Measurements from ENCODE around the gene POU2F1. TPM values are rescaled to one million over a fixed set of nuclear protein-coding genes. Genes with fewer than 3 reads are reported as not detected.
"Not testable (repeated sequence)": the region's sequence is repeated elsewhere in the genome, so short reads cannot be mapped to it uniquely, and the experiment has no call there.

POU2F1 gene
- total RNA-seq, 1 donor from 2014 or later: 5.6 TPM

- no peak for DNase-seq
These were observed 53.4 kb downstream of the POU2F1 start for GRCh38 chr1:167274061-167274460.

DNA sequence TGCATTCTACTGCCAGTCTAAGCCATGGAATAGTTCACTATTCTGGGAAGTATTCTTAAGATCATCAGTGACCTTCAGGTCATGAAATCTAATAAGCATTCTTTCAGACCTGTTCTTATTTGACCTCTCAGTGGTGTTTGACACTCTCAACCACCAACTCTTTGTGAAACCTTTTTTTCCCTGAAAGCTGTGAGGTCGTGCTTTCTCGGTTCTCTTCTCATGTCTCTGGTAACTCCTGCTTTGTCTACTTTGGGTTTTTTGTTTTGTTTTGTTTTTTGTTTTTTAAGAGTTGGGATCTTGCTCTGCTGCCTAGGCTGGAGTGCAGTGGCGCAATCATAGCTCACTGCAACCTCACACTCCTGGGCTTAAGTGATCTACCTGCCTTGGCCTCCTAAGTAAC is 56.3 kb downstream of the POU2F1 start:
- DNase-seq: no peak

DNA sequence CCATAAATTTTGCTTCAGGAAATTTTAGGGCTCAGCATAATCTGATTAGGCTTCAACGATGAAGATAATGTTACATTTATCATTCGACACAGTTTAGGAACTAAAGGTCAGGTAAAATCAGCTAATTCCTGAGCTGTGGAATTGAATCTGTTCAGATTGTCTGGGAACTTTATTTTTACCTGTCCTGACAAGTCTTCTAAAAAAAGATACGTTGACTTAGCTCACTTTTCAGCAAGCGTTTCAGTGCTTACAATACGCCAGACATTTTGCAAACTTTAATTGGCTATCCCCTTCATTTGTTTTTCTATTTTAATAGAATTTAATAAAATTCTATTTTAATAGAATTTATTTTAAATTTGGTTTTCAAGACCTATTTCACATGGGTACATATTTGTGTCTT is 57.8 kb downstream of the POU2F1 start:
- no peak for DNase-seq

- no peak for DNase-seq
These were observed 60.2 kb downstream of the POU2F1 start for GRCh38 chr1:167280912-167281311.

DNA sequence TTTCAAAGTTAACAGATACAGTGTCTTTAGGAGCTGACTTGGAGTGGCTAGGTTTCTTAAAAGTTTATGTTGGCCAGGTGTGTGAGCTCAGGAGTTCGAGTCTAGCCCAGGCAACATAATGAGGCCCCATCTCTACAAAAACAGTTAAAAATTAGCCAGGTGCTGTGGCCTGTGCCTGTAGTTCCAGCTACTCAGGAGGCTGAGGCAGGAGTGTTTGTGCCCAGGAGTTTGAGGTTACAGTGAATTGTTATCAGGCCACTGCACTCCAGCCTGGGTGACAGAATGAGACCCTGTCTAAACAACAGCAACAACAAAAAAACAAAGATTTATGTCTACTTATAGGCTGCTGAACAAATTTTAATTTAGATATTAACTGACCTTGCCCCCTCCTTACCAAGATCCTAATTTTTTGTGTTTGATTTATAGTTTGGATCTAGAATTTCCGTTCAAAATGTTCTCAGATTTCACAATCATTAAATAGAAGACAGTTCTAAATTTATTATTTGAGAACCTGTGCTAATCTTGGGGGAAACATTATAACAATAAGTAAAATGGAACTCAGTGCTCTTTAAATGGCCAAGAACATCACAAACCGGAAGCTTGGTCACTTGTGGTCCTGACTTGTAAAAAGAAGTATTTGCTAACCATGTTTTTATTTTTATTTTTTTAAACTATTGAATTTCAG is 67.8 kb downstream of the POU2F1 start:
- DNase-seq: no peak

- no peak for DNase-seq
These were observed 68.4 kb downstream of the POU2F1 start for GRCh38 chr1:167289075-167289442.

- DNase-seq: no peak
These were observed 69.3 kb downstream of the POU2F1 start for GRCh38 chr1:167289966-167290365.

GRCh38 chr1:167291539-167292185 is 71.0 kb downstream of the POU2F1 start:
- DNase-seq: no peak

- DNase-seq: no peak
These were observed 71.5 kb downstream of the POU2F1 start for GRCh38 chr1:167292216-167292615.

DNA sequence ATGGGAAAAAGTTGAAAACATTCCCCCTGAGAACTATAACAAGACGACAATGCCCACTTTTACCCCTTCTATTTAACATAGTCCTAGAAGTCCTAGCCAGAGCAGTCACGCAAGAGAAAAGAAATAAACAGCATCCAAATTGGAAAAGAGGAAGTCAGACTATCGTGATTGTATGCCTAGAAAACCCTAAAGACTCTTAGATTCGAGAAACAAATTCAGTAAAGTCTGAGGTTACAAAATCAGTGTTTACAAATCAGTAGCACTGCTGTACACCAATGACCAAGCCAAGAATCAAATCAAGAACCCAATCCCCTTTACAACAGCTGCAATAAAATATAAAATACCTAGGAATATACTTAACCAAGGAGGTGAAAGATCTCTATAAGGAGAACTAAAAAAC is 72.4 kb downstream of the POU2F1 start:
- DNase-seq: no peak

- DNase-seq: no peak
These were observed 73.8 kb downstream of the POU2F1 start for GRCh38 chr1:167294528-167294927.

DNA sequence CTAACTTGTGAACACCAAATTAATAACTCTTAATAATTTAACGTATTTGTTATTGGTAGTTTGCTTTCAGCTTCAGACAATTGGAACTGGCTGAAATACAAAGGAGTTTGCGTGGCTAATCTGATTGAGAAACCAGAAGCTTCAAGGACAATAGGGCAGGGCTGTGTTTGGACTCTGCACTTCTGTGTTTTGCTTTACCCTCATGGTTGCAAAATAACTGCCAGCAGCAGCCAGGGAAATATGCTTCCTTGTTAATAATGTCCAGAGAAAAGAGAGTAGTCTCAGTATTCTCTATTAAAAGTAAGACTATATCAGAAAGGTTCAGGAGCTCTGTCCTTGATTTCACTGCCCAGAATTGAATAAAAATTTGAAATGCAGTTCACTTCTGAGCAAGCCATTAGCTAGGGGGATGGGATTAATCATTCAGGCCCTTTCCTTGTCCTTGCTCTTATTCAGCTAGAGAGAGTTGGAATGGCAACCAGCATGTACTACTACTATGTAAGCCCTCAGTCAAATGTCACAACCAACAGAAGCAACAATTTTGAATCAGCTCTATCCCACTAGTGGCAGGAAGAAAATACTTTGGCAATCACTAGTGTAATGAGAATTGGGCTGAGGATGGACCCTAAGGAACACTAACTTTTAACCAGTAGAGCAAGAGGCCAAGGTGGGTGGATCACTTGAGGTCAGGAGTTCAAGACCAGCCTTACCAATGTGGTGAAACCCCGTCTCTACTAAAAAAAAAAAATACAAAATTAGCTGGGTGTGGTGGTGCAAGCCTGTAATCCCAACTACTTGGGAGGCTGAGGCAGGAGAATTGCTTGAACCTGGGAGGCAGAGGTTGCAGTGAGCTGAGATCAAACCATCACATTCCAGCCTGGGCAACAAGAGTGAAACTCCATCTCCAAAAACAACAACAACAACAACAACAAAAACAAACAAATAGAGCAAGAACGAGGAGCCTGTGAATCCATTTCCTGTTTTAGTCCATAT is 76.8 kb downstream of the POU2F1 start:
- DNase-seq: peak; percentile 36

DNA sequence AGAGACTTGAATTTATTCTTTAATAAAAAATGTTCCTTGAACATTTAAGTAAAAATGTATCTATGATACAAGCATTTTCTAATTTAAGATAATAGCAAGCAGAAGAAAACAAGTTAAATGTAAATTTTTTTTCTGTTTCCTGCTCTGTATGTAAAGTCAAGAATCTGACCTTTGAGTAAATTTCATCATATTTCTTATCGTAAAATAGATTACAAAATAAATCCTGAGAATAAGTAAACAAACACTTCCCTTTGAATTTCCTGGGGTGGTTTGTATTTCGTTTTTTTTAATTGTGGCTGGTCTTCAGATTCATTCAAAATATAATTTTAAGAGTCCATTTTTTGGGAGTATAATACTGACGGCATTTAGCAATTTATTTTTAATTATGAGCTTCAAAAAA is 77.6 kb downstream of the POU2F1 start:
- no peak for DNase-seq

GRCh38 chr1:167301355-167301754 is 80.7 kb downstream of the POU2F1 start:
- no peak for DNase-seq

GRCh38 chr1:167304165-167304564 is 83.5 kb downstream of the POU2F1 start:
- no peak for DNase-seq

GRCh38 chr1:167305059-167305705 is 84.5 kb downstream of the POU2F1 start:
- DNase-seq: no peak

DNA sequence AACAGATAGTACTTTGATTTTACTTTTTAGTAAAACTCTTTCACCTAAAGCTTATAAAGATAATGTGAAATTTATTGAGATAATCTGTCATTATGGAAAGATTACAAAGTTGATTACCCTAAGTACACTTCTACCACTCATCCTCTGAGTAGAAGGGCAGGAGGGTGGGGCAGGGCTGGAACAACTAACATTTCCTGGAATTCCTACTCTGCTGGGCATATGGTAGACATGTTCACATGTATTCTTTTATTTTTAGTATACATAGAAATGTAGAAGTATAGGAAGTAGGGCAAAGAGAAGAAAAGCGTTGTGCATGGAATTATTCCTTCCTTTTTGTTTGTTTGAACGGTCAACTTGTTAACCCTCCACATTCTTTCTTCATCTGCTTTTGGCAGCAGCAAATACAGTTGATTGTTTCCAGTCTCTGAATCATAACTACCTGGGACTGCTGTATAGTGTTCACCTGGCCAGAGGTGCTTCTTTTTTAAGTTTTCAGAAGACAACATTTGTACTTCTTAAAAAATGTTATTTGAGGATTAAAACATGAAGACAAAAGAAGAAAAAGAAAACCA is 85.1 kb downstream of the POU2F1 start:
- peak; percentile 9 for DNase-seq

DNA sequence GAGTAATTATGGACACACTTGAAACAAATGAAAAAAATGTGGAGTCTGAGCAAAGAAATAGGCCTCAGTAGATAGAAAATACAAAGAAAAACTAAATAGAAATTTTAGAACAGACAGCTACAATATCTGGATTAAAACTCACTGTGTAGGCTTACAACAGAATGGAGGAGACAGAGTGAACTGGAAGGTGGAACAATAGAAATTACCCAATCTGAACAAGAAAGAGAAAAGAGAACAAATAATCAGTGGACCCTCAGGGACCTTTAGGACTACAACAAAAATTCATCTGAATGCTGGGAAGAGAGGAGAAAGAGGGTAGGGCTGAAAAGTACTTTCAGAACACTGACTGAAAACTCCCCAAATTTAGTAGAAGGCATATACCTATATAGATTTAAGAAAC is 90.0 kb downstream of the POU2F1 start:
- DNase-seq: no peak

GRCh38 chr1:167312871-167313270 is 92.2 kb downstream of the POU2F1 start:
- peak; percentile 22 for DNase-seq

DNA sequence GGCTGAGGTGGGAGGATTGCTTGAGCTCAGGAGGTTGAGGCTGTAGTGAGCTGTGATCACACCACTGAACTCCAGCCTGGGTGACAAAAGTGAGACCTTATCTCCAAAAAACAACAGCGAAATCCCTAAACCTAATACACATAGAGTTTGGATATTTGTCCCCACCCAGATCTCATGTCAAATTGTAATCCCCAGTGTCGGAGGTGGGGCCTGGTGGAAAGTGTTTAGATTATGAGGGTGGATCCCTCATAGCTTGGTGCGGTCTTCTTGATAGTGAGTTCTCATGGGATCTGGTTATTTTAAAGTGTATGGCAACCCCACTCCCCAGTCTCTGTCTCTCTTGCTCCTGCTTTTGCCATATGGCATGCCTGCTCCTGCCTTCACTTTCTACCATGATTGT is 94.0 kb downstream of the POU2F1 start:
- no peak for DNase-seq

GRCh38 chr1:167317463-167317862 is 96.8 kb downstream of the POU2F1 start:
- DNase-seq: no peak

- DNase-seq: not testable (repeated sequence)
These were observed 98.5 kb downstream of the POU2F1 start for GRCh38 chr1:167319206-167319605.

DNA sequence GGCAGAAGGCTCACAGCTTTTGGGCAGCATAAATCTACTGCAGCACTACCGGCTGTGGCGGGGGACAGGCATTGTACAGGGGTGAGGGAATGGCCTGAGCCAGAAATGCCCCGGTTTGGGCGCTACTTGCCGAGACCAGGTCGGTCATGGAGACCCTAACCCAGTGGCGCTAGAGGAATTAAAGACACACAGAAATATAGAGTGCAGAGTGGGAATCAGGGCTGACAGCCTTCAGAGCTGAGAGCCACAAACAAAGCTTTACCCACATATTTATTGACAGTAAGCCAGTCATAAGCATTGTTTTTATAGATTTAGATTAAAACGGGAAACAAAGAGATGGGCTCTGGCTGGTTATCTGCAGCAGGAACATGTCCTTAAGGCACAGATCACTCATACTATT is 101.8 kb downstream of the POU2F1 start:
- no peak for DNase-seq

All from dermis blood vessel endothelial cell (primary cell).